NCI-H524 treated with DMSO at 0.1 percent for 48 hours (cell line): ENCODE results near the gene UBE2R2.
"Not testable (repeated sequence)": the region's sequence is repeated elsewhere in the genome, so short reads cannot be mapped to it uniquely, and the experiment has no call there.

Experiments used
- DNase-seq: peaks from one replicate; lab custom pipeline; 2025; lab: John Stamatoyannopoulos, UW

Gene UBE2R2

DNA sequence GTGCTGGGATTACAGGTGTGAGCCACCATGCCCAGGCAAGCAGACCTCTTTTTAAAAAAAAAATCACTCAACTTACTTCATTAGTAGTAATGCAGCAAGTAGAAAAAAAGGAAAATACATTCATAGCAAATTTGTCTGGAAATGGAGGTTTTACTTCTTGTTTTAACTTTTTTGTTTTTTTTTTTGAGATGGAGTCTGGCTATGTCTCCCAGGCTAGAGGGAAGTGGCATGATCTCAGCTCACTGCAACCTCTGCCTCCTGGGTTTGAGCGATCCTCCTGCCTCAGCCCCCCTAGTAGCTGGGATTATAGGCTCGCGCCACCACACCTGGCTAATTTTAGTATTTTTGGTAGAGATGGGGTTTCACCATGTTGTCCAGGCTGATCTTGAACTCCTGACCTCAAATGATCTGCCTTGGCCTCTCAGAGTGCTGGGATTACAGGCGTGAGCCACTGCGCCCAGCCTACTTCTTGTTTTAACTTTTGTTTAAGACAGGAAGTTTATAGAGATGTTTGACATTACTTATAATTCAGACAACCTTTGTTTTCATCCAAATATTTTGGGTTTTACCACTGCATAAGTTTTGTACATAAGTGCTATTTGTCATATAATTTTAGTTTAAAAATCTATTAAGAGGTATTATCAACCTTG is 26.5 kb downstream of the UBE2R2 start:
- DNase-seq, result no peak

DNA sequence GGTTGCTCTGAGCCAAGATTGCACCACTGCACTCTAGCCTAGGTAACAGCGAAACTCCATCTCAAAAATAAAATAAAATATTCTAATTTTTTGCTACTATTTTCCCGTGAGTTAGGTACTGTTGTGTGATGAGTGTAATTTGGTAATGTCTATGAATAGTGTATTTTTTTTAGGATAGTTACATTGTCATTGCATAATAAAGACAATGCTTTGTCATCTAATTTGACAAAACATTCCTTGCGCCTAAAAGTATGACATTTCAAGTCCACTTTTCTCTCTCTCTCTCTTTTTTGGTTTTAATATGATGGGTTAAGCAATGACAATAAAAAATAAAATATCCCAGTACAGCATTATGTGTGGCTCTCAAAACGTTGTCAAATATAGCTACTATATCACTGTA is 29.3 kb downstream of the UBE2R2 start:
- no peak for DNase-seq

DNA sequence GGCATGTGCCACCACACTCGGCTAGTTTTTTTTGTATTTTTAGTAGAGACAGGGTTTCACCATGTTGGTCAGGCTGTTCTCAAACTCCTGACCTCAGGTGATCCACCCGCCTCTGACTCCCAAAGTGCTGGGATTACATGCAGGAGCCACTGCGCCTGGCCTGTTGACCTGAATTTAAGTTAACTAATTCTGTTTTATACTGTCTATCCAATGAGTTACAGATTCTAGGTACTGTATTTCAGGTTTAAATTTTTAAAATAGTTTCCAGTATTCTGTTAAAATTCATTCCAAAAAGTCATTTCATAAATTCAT is 30.9 kb downstream of the UBE2R2 start:
- not testable (repeated sequence) for DNase-seq

- no peak for DNase-seq
Measured at GRCh38 chr9:33850267-33850629, 33.3 kb downstream of the UBE2R2 start.

DNA sequence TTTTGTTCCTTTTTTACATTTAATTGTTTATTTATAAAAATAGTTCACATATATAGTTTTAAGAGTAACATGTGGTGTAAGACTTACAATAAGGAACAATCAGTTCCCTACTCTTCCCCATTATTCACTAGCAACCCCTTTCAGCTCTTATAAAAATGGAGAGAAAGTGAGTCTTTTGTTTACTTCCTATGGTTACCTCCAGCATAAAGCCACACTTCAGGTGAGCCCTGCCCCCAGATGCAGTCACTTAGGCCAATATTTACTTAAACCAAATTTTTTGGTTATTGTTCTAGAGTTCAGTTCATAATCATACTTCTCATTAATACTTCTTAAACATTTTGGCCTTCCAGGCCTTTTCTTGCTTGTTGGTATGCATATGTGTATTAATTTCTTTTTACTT is 33.7 kb downstream of the UBE2R2 start:
- DNase-seq, result no peak

DNA sequence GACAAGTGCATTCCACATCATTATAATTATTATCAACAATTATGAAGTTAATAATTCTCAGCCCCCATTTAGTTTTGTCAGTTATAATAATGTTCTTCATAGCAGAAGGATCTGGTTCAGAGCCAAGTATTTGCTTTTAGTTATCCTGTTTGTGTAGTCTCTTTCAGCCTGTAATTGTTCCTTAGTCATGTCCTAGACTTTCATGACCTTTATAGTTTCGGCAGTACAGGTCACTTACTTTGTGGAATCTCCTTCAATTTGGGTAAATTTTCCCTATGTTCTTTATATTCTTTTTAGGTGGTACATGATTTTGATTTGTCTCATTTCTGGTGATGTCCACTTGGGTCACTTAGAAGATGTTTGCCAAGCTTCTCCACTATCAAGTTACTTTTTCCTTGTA is 34.3 kb downstream of the UBE2R2 start:
- no peak for DNase-seq

GRCh38 chr9:33852216-33852826 is 35.4 kb downstream of the UBE2R2 start:
- DNase-seq, result no peak

GRCh38 chr9:33856247-33856646 is 39.3 kb downstream of the UBE2R2 start:
- no peak for DNase-seq

DNA sequence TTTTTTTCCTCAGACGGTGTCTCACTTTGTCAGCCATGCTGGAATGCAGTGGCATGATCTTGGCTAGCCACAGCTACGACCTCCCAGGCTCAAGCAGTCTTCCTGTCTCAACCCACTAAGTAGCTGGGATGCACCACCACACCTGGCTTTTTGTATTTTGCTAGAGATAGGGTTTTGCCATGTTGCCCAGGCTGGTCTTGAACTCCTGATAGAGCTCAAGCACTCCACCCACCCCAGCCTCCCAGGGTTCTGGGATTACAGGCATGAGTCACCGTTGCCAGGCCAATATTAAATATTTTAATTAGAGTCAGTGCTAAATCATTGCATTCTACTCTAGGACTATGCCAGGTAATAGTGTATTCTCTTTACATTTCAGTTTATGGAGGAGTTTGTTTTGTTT is 41.5 kb downstream of the UBE2R2 start:
- no peak for DNase-seq

DNA sequence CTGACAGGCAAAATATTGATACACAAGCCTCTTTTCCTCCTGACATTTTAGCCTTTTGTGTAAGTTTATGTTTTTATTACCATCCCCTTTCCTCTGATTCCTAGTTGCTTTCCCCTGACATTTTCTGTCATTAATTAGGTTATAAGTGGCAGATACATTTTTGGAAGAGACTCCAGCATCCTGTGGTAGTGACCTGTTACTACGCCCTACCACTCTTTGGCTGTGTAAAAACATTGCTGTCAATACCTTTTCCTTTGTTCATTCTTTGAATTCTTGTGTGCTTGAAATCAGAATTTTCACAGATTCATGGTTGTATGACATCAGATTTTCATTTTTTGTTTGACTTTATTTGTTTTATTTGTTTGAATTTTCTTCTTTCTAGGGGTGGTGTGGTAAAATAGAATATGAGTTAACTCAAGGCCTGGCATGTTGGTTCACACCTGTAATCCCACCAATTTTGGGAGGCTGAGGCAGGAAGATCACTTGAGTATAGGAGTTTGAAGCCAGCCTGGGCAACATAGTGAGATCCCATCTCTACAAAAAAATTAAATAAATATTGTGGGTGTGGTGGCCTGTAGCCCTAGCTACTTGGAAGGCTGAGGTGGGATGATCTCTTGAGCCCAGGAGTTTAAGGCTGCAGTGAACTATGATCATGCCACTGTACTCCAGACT is 43.4 kb downstream of the UBE2R2 start:
- no peak for DNase-seq

GRCh38 chr9:33861917-33862453 is 45.0 kb downstream of the UBE2R2 start:
- DNase-seq, result no peak

DNA sequence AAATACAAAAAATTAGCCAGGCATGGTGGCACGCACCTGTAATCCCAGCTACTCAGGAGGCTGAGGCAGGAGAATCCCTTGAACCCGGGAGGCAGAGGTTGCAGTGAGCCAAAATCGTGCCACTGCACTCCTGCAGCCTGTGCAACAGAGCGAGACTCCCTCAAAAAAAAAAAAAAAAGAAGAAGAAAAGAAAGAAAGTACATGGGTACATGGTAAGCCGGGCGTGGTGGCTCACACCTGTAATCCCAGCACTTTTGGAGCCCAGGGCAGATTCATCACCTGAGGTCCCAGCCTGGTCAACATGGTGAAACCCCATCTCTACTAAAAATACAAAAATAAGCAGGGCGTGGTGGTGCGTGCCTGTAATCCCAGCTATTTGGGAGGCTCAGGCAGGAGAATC is 46.1 kb downstream of the UBE2R2 start:
- DNase-seq, result not testable (repeated sequence)

- DNase-seq, result no peak
Measured at GRCh38 chr9:33867747-33868439, 50.9 kb downstream of the UBE2R2 start.

DNA sequence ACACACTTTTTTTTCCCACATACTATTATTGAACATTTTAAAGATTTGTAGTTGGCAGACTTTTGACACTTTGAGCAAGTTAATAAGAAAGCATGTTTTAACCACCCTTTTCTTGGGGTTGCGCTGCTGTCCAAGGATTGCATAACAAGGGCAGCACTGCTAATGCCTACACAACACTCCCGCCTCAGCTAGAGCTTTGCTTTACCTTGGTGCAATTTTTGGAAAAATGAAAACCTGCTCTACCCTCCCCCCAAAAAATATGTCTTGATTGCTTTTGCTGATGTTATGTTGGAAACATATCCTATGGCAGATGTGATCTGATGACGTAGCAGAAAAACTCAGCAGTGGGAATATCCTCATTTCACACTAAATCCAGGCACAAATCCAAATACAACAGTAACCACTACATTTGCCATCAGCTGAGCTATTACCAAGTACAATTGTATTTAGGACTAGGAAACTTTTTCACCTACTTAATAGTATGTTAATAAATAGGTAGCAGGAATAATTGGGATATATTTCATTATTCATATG is 51.5 kb downstream of the UBE2R2 start:
- no peak for DNase-seq

DNA sequence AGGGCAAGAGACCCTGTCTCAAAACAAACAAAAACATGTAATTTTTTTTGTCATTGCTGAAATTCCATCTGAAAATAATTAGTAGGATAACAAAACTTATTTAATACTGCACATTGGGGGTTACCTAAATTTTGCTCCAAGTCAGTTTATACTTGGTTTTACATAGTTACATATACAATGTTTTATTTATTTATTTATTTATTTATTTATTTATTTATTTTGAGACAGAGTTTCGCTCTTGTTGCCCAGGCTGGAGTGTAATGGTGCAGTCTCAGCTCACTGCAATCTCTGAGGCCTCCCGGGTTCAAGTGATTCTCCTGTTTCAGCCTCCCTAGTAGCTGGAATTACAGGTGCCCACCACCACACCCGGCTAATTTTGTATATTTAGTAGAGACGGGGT is 52.3 kb downstream of the UBE2R2 start:
- DNase-seq, result not testable (repeated sequence)

DNA sequence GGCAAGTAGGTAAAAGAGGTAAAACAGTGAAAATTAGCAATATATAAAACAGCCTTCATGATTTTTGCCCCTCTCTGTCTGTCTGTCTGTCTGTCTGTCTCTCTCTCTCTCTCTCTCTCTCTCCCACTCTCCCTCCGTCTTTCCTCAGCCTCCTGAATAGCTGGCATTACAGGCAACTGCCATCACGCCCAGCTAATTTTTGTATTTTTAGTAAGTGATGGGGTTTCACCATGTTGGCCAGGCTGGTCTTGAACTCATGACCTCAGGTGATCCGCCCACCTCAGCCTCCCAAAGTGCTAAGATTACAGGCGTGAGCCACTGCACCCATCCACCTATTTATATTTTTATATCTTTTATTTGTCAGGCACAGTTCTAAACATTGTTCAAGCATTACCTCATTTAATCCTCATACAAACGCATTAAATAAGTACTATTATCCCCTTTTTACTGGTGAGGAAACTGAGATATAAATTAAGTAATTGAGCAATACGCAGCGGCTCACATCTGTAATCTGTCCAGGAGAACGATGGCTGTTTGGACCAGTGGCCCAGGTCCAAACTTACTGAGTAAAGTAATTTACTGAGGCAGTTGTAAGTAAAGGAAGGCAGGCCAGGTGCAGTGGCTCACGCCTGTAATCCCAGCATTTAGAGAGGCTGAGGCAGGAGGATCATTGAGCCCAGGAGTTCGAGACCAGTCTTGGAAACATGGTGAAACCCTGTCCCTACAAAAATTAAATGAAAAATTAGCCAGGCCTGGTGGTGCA is 60.9 kb downstream of the UBE2R2 start:
- no peak for DNase-seq

DNA sequence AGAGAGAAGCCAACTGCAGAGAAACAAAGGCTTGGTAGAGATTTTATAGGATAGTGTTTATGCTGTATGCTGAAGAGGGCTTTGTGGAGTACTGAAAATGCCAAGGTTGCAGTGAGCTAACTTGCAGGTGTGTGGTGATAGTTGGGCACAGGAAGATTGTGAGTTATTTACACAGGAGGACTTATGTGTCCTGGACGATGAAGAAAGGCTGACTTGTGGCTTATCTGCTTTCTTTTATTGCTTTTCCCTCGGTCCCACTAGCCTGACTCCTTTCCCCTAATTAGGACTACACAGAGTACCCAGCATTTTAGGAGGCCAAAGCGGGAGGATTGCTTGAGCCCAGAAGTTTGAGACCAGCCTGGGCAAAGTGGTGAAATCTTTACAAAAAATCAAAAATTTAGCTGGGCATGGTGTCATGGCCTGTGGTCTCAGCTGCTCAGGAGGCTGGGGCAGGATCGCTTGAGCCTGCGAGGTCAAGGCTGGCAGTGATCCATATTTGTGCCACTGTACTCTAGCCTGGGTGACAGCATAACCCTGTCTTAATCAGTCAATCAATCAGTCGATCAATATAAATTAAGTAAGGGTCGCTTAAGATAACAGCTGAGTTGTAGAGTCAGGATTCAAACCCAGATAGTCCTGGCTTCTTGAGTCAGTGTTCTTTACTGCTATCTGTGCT is 61.9 kb downstream of the UBE2R2 start:
- DNase-seq, result no peak

- DNase-seq, result no peak
Measured at GRCh38 chr9:33880211-33881089, 63.5 kb downstream of the UBE2R2 start.

- no peak for DNase-seq
Measured at GRCh38 chr9:33881635-33882034, 64.7 kb downstream of the UBE2R2 start.
